Stomach (tissue), 9 donors: ENCODE results near the gene TPD52L1. TPM values are rescaled to one million over a fixed set of nuclear protein-coding genes. Genes with fewer than 3 reads are reported as not detected.

Source experiments
- DNase-seq, 2 donors: peaks; one replicate each; pipeline versions ENCODE4 v3.0.0 to v3.0.0-alpha.2; 2013 to 2019
- H3K27ac ChIP-seq, 5 donors: fragments of 200-600 bp in 4 of 5; sonication (generic) in 4 of 5; one replicate each; pipeline ENCODE4 v1.5.1; 2013 to 2019; ENCODE audit warnings: mild to moderate bottlenecking in 1 of 5, moderate library complexity in 1 of 5
- H3K27me3 ChIP-seq, 3 donors: fragments of 200-600 bp; sonication (generic); one replicate each; pipeline ENCODE4 v1.5.1; 2017 to 2019; ENCODE audit warnings: mixed run types in 1 of 3
- H3K36me3 ChIP-seq, 4 donors: fragments of 200-600 bp; sonication (generic); 1 replicate in 3 of 4; 2 replicates in 1 of 4; pipeline ENCODE4 v1.5.1; 2016 to 2019
- H3K4me1 ChIP-seq, 4 donors: fragments of 200-600 bp; sonication (generic); one replicate each; pipeline ENCODE4 v1.5.1; 2016 to 2019
- H3K4me3 ChIP-seq, 4 donors: fragments of 200-600 bp; sonication (generic) in 3 of 4; one replicate each; pipeline ENCODE4 v1.5.1; 2016 to 2019; ENCODE audit warnings: mild to moderate bottlenecking in 1 of 4
- H3K9me3 ChIP-seq, 4 donors: fragments of 200-600 bp; sonication (generic); one replicate each; pipeline ENCODE4 v1.5.1; 2016 to 2019
- EP300 ChIP-seq: sonication (generic); formaldehyde crosslinking; IDR thresholded peaks from one replicate; pipeline ENCODE4 v1.6.1; 2017; ENCODE audit warnings: antibody characterized with exemption
- POLR2A ChIP-seq, 4 donors: fragments of 450-650 bp; IDR thresholded peaks; one replicate each; pipeline ENCODE4 v1.6.1; 2016; ENCODE audit warnings: antibody characterized with exemption in 4 of 4, control low read depth in 2 of 4, mild to moderate bottlenecking in 1 of 4, moderate library complexity in 1 of 4
- POLR2AphosphoS5 ChIP-seq, 3 donors: sonication (generic); formaldehyde crosslinking; IDR thresholded peaks; one replicate each; pipeline ENCODE4 v1.6.1; 2016; ENCODE audit warnings: antibody characterized with exemption in 3 of 3
- WGBS, 5 donors: extraction: QIAGEN DNeasy Blood & Tissue Kit in 3 of 5; methylation state at CpG; one replicate each; pipeline versions ENCODE4 v1.1.5 to v1.1.7; 2013 to 2018; 5-methylcytosine and 5-hydroxymethylcytosine counted together
- intact Hi-C: fragments of 100-400 bp; cut with DNase I; formaldehyde crosslinking; loops from one replicate; pipeline ENCODE4 v1.15.1; 2023; ENCODE audit warnings: low total_unique reads
- polyA plus RNA-seq, 3 donors: library from polyadenylated mRNA; stranded (reverse); fragments of 200-250 nt; gene quantifications; one replicate each; pipeline ENCODE4 v1.2.3, GENCODE V29; 2013
- total RNA-seq, 5 donors: library from RNA; depleted of rRNA; stranded (reverse); fragments of >200 nt; gene quantifications; one replicate each; pipeline versions ENCODE4 v1.1.0 to v1.2.3, GENCODE V29; 2014 to 2016
- TF ChIP-seq, protein P1 (sequence below), 7 experiments: fragments of 450-650 bp in 4 of 7; fragments of 200-600 bp in 3 of 7; sonication (generic) in 3 of 7; IDR thresholded peaks; one replicate each; pipeline ENCODE4 v1.5.1; 2016 to 2019; ENCODE audit warnings: antibody characterized with exemption in 7 of 7, control low read depth in 2 of 7, mild to moderate bottlenecking in 1 of 7
- donor health status: healthy with polysubstance abuse.
- donor health status: Bipolar disorder and iron deficiency.
- donor health status: healthy.

TPD52L1 gene
- total and polyA plus RNA-seq, 8 donors = 14.8 to 102 (median 78.9) TPM

DNA sequence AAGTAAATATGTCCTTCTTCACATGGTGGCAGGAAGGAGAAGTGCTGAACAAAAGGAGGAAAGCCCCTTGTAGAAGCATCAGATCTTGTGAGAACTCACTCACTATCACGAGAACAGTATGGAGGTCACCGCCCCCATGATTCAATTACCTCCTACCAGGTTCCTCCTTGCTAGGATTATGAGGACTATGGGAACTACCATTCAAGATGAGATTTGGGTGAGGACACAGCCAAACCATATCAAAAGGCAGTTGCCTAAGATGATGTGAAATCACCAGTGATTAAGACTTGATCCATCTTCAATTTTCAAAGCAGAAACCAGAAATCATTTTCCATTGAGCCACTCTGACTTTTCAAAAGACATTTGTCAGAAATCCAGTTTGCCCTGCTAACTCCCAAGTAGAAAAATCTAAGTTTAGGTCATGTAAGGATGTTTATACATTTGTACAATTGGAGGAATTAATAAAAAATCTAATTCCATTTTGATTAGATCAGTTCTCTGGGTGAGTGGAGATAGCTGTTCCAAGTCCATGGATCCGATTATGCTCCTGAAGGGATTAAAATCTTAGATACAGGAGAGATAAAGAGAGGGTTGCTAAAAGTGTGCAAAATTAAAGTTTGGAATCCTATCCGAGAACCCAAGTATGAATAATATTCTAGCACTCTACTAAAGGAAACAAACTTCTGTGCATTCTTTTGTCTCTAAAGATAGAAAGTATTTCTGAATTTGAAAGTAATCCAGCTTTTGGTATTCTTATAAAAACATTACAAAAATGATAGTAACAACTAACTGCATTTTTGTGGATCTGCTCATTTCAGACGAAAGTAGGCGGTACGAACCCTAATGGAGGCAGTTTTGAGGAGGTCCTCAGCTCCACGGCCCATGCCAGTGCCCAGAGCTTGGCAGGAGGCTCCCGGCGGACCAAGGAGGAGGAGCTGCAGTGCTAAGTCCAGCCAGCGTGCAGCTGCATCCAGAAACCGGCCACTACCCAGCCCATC is 108.7 kb downstream of the TPD52L1 start:
- Histone ChIP-seq H3K27me3 (no peaks in the 10 kb centered on the region), H3K9me3 (no peaks in the 10 kb centered on the region), H3K27ac (no peak overlapping the region), H3K4me1 (no peaks in the 10 kb centered on the region), H3K36me3 (no peaks in the 10 kb centered on the region), H3K4me3 (no peak overlapping the region)
- intact Hi-C loops = no loop called here
- TF ChIP-seq, protein P1, sequence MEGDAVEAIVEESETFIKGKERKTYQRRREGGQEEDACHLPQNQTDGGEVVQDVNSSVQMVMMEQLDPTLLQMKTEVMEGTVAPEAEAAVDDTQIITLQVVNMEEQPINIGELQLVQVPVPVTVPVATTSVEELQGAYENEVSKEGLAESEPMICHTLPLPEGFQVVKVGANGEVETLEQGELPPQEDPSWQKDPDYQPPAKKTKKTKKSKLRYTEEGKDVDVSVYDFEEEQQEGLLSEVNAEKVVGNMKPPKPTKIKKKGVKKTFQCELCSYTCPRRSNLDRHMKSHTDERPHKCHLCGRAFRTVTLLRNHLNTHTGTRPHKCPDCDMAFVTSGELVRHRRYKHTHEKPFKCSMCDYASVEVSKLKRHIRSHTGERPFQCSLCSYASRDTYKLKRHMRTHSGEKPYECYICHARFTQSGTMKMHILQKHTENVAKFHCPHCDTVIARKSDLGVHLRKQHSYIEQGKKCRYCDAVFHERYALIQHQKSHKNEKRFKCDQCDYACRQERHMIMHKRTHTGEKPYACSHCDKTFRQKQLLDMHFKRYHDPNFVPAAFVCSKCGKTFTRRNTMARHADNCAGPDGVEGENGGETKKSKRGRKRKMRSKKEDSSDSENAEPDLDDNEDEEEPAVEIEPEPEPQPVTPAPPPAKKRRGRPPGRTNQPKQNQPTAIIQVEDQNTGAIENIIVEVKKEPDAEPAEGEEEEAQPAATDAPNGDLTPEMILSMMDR (IDR thresholded peaks at IDR 0.05) = no peak
- TF ChIP-seq POLR2AphosphoS5 (IDR thresholded peaks at IDR 0.05) (no peak), POLR2A (IDR thresholded peaks at IDR 0.05) (no peak), EP300 (no peak)
- WGBS, 5 donors = 79 to 86% (median 83%) methylated on average over 11 to 12 of the region's 12 CpGs
- no peak for DNase-seq

DNA sequence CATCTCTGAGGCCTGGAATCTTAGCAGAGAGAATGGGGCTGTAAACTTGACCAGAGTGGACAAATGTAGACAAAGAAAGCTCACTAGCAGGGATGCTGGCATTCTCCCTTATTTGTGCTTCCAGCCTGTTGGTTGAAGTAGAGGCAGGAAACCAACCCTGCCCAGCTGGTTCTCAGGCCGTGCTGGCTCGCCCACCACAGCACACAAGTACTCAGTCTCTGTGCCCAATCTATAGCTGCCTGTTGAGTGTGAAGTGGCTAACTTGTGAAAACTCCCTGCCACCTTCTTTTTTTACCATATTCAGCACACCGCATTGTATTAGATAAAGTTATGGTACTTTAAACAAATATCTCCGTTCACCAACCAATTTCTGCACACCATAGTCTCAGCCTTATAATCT is 110.9 kb downstream of the TPD52L1 start:
- H3K27ac ChIP-seq = no peak overlapping the region
- TF ChIP-seq POLR2AphosphoS5 (IDR thresholded peaks at IDR 0.05) = no peak
- TF ChIP-seq, protein P1 (IDR thresholded peaks at IDR 0.05) = no peak
- TF ChIP-seq EP300 = no peak
- intact Hi-C loops = no loop called here
- H3K4me1 ChIP-seq = no peaks in the 10 kb centered on the region
- no peaks in the 10 kb centered on the region for H3K36me3 ChIP-seq
- DNase-seq = no peak
- no peaks in the 10 kb centered on the region for H3K9me3 ChIP-seq
- no peaks in the 10 kb centered on the region for H3K27me3 ChIP-seq
- 74 to 89% (median 78%) methylated on average over 4 of the region's 4 CpGs for WGBS, 5 donors
- H3K4me3 ChIP-seq = no peak overlapping the region

DNA sequence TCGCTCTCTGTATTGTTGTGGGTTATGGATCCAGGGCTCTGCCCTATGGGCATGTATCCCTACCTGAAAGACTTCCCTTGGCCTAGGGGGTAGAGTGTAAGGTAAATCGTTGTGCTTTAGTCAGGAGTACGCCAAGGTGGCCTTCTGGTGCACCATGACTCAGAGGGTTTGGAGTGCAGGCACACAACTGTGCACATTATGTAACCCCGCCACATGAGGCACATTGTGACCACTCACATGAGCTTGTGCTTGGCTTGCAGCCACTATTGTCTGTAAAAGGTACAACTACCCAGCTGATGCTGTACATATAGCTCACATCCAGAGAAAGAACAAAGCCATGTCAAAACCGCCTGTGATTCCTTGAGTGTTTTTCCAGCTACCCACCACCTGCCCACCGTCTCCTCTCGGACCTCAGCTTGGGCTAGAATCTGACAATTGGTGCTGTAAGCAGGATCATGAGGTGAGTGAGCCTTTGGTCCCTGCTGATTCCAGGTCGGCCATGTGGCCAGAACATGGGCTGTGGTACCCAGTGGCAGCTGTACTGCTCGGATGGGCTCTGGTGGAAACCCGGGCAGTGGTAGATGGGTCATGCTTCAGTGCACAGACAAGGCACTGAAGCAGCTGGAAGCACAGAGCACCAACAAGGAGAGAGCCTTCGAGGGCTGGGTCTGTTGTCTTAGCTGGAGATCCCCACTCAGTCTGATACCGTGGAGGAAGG is 114.4 kb downstream of the TPD52L1 start:
- TF ChIP-seq EP300 (no peak), POLR2AphosphoS5 (IDR thresholded peaks at IDR 0.05) (no peak), POLR2A (IDR thresholded peaks at IDR 0.05) (no peak)
- TF ChIP-seq, protein P1 (IDR thresholded peaks at IDR 0.05) = no peak
- Histone ChIP-seq H3K4me1 (no peaks in the 10 kb centered on the region), H3K36me3 (peaks cover 0 to 14% (median 11%) of the 10 kb centered on the region in 4 donors), H3K9me3 (no peaks in the 10 kb centered on the region), H3K27me3 (no peaks in the 10 kb centered on the region), H3K4me3 (no peak overlapping the region), H3K27ac (no peak overlapping the region)
- WGBS, 5 donors = 89 to 95% (median 93%) methylated on average over 8 to 12 of the region's 12 CpGs
- intact Hi-C loops = no loop called here
- DNase-seq = no peak

DNA sequence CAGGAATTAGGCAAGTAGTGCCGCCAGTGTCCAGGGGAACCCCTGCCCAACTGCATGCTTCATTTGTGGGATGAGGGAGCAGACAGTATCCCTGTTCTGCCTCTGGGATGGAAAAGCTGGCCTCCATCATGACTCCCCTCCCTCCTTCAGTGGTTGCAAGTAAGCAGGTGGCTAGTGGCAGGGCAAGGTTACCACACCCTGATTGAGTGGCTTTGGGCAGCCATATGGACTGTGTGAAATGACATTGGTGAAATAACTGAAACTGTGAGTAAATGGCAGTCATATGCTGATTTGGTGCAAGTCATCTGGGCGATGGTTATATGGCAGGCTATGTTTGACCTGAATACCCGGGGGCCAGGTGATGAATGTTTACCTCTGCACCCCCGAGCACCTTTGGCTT is 115.2 kb downstream of the TPD52L1 start:
- TF ChIP-seq EP300 = no peak
- TF ChIP-seq, protein P1 (IDR thresholded peaks at IDR 0.05) = no peak
- no peak for TF ChIP-seq POLR2AphosphoS5 (IDR thresholded peaks at IDR 0.05)
- no peak for TF ChIP-seq POLR2A (IDR thresholded peaks at IDR 0.05)
- Histone ChIP-seq H3K9me3 (no peaks in the 10 kb centered on the region), H3K27me3 (no peaks in the 10 kb centered on the region), H3K36me3 (peaks cover 0 to 22% (median 19%) of the 10 kb centered on the region in 4 donors), H3K4me1 (peaks cover 0 to 4% (median 0%) of the 10 kb centered on the region in 4 donors), H3K4me3 (no peak overlapping the region), H3K27ac (no peak overlapping the region)
- DNase-seq = no peak
- intact Hi-C loops = no loop called here
- WGBS, 5 donors = 88 to 93% (median 91%) methylated on average over 4 of the region's 4 CpGs
